ENCODE results near the gene RNU5B-1. TPM values are rescaled to one million over a fixed set of nuclear protein-coding genes. Genes with fewer than 3 reads are reported as not detected.
A peak's percentile ranks its signal among the peaks of the same experiment; 100 is the strongest.

Gene RNU5B-1
- total RNA-seq, 2 experiments from 2014 or later, result not detected

DNA sequence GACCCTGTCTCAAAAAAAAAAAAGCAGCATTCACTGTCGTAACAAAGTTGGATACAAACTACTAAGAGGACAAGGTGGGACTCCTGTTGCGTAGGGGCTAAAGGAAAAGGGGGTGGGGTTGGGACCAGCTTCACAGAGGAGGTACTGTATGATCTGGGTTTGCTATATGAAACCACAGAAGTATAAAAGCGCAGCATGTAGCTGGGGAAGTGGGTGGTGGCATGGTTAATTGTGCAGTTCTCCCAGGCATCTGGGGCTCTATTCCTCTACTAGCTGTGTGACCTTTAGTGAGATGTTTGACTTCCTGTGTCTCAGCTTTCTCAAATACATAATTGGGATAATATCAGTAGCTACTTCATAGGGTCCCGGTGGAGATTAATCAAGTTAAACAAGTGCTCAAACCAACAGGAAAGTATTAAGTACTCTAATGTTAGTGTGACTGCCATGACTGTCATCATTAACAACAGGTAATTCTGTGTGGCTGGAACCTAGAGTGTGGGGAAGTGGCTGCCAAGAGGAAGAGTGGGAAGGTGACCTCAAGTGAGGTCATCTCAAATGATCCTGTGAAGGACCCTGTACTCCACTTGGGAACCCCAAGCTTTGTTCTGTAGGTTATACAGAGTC is 29.3 kb upstream of the RNU5B-1 start:
- POLR2A ChIA-PET, result interaction anchor here (0.9 kb wide), 1 partner anchor 30 kb away, joined by 3 read pairs; the partner anchor contains the start of gene RNU5B-1
- DNase-seq, result no peak
- CTCF ChIA-PET, result interaction anchor here (1.3 kb wide), 1 partner anchor 11 kb away, joined by 4 read pairs; the partner anchor contains the start of gene PARP16
- no peaks in the 10 kb centered on the region for H3K27me3 Mint-ChIP-seq
- peak overlapping the region; percentile 10 for H3K27ac Mint-ChIP-seq
- intact Hi-C loops (cut with micrococcal nuclease), result no loop called here
- no peaks in the 10 kb centered on the region for H3K9me3 Mint-ChIP-seq
- H3K4me1 Mint-ChIP-seq (ENCODE audit: low read depth), result peaks cover 18% of the 10 kb centered on the region
- H3K4me3 Mint-ChIP-seq, result no peak overlapping the region
- peaks cover 5% of the 10 kb centered on the region for H3K36me3 Mint-ChIP-seq

DNA sequence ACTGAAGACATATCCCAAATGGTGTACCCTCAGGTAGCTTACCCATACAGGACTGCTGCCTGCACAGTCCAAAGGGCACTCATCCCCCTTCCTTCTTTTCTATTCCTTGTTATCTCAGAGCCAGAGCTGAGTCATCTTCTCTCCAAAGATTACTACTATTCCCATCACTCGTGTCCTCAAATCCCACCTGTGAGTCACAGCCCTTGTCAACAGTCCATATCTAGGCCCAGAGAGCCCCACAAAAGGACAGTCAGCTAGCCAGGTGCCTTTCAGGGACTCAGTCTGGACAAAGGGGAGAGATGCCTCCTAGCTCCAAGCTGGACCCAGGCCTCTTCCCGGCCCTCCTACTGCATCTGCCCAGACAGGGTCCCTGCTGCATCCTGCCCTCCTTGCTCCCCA is 28.8 kb upstream of the RNU5B-1 start:
- no peaks in the 10 kb centered on the region for H3K27me3 Mint-ChIP-seq
- CTCF ChIA-PET, result interaction anchor here (0.8 to 1.3 kb wide), 2 partner anchors 11 to 64 kb away, joined by 3 to 4 read pairs; partner anchors contain the start of gene PARP16
- no peak for DNase-seq
- peaks cover 18% of the 10 kb centered on the region for H3K4me1 Mint-ChIP-seq (ENCODE audit: low read depth)
- H3K4me3 Mint-ChIP-seq, result no peak overlapping the region
- intact Hi-C loops (cut with micrococcal nuclease), result no loop called here
- H3K27ac Mint-ChIP-seq, result no peak overlapping the region
- peaks cover 3% of the 10 kb centered on the region for H3K36me3 Mint-ChIP-seq
- no peaks in the 10 kb centered on the region for H3K9me3 Mint-ChIP-seq
- POLR2A ChIA-PET, result interaction anchor here (0.9 kb wide), 1 partner anchor 29 kb away, joined by 3 read pairs; the partner anchor contains the start of gene RNU5B-1

DNA sequence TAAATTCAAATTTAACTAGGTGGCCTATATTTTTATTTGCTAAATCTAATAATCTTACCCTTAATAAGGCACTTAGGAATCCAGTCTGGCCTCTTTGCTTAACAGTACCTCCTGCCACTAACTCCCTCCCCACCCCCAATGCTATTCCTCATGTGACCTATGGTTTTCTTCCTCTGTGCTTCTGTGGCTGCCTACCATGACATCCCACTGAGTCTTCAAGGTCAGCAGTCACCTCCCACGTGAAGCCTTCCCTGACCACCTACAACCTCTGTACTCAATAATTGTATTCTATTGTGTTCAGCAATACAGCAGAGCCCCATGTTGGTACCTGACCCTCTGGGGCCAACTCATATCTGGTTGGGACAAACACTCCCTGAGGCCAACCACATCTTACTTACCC is 27.5 kb upstream of the RNU5B-1 start:
- H3K9me3 Mint-ChIP-seq, result no peaks in the 10 kb centered on the region
- intact Hi-C loops (cut with micrococcal nuclease), result no loop called here
- no peak for DNase-seq
- H3K36me3 Mint-ChIP-seq, result peaks cover 3% of the 10 kb centered on the region
- ChIA-PET CTCF (interaction anchor here (0.9 kb wide), 1 partner anchor 21 kb away, joined by 3 read pairs; no protein-coding TSS in a partner anchor), POLR2A (no interaction called here)
- no peaks in the 10 kb centered on the region for H3K27me3 Mint-ChIP-seq
- peaks cover 20% of the 10 kb centered on the region for H3K4me1 Mint-ChIP-seq (ENCODE audit: low read depth)
- no peak overlapping the region for H3K4me3 Mint-ChIP-seq
- no peak overlapping the region for H3K27ac Mint-ChIP-seq

DNA sequence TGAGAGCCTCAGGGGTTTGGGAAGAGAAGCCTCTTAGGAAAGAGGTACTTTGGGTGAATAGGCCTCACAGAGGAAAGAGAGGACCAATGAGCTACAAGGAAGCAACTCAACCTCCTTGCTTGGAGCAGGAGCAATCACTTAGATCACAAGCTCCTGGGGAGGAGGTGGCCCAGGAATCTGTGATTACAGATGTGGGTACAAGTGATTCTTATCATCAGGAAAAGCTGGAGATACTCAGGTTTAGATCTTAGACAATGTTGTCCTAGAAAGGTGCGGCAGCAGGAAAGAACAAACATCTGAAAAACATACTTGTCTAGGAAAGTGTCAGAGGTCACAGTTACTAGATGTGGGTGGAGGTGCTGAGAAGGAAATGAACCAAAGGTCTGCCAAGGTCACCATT is 26.0 kb upstream of the RNU5B-1 start:
- Mint-ChIP-seq H3K4me3 (no peak overlapping the region), H3K27ac (no peak overlapping the region), H3K4me1 (ENCODE audit: low read depth) (peaks cover 31% of the 10 kb centered on the region), H3K27me3 (no peaks in the 10 kb centered on the region), H3K9me3 (no peaks in the 10 kb centered on the region), H3K36me3 (peaks cover 8% of the 10 kb centered on the region)
- intact Hi-C loops (cut with micrococcal nuclease), result no loop called here
- CTCF ChIA-PET, result interaction anchor here (1.1 kb wide), 1 partner anchor 40 kb away, joined by 4 read pairs; no protein-coding TSS in a partner anchor
- DNase-seq, result no peak
- POLR2A ChIA-PET, result interaction anchor here (0.9 to 2.1 kb wide), 2 partner anchors 26 to 33 kb away, joined by 3 to 8 read pairs; partner anchors contain the start of gene RNU5B-1

DNA sequence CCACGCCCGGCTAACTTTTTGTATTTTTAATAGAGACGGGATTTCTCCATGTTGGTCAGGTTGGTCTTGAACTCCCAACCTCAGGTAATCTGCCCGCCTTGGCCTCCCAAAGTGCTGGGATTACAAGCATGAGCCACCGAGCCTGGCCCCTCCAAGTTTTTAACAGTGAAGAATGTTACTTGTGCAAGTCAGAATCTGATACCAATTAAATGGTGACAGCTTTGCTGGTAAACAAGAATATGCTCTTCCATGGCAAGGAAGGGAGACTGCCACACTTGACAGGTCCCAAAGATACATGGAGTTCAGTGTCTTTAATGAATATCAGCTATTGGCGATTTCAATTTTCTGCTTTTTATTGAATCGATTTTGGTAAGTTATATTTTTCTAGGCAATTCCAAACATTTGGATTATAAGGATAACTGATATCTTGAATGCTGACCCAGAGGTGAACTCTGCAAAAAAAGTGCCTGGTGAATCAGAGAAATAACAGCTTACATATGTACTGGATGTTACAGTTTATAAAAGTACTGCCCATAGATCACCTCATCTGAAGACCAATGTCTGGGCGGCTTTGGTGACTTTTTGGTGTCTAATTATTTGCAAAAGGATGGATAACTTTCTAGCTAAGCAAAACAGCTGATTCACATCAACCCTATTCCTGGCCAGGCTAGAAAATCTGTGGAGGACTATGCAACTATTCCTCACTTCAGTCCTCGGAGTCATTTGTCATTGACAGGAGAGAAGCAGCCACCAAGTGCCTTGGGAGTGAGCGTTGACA is 19.0 kb upstream of the RNU5B-1 start:
- DNase-seq, result no peak
- POLR2A ChIA-PET, result interaction anchor here (0.7 to 3.7 kb wide), 7 partner anchors 11 to 296 kb away, joined by 3 to 68 read pairs (median 5); partner anchors contain the start of genes CLPX, PDCD7, RNU5A-1 and RNU5B-1
- Mint-ChIP-seq H3K4me3 (peak overlapping the region; percentile 83), H3K4me1 (ENCODE audit: low read depth) (peaks cover 35% of the 10 kb centered on the region), H3K27me3 (no peaks in the 10 kb centered on the region), H3K27ac (peak overlapping the region; percentile 77), H3K36me3 (peaks cover 5% of the 10 kb centered on the region), H3K9me3 (no peaks in the 10 kb centered on the region)
- CTCF ChIA-PET, result interaction anchor here (0.6 to 2.9 kb wide), 11 partner anchors 10 to 207 kb away, joined by 3 to 29 read pairs (median 6); partner anchors contain the start of genes CILP, CLPX and RNU5B-1
- intact Hi-C loops (cut with micrococcal nuclease), result loop anchor here (5.0 kb wide), 1 partner anchor 38 kb away; no protein-coding TSS in a partner anchor

DNA sequence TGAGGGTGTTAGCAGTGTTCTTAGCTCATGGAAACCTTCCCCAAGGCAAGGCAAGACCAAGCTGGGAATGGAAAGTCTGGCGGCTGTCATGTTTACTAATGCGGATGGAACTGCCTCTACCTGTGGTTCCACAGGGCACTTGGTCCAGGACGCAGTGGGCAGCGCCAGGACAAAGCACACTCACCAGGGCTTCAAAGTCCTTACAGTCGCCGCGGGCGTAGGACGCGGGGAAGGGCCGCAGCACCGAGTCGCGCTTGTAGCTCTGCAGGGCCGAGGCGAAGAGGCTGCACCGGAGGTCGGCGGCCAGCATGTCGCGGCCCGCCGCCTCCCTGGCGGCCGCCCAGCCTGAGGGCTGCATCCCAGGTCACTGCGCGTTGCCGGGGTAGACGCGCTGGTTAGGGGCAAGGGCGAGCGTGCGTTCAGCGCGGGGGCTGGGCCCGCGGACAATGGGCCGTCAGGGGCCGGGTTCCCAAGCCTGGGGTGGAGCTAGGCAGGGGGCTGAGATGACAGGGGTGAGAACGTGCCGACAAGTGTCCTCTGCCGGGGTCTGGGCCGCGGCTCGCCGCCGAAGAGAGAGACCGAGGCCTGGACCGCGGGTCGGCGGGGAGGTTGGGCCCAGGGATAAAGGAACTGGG is 18.3 kb upstream of the RNU5B-1 start:
- ChIA-PET CTCF (interaction anchor here (0.6 to 2.9 kb wide), 22 partner anchors 9 to 252 kb away, joined by 3 to 29 read pairs (median 4); partner anchors contain the start of genes CILP, CLPX, RNU5A-1 and RNU5B-1), POLR2A (interaction anchor here (0.7 to 3.7 kb wide), 9 partner anchors 10 to 297 kb away, joined by 3 to 68 read pairs (median 5); partner anchors contain the start of genes CLPX, PDCD7, RNU5A-1 and RNU5B-1)
- no peaks in the 10 kb centered on the region for H3K27me3 Mint-ChIP-seq
- H3K9me3 Mint-ChIP-seq, result no peaks in the 10 kb centered on the region
- DNase-seq, result peak; percentile 48
- peak overlapping the region; percentile 77 for H3K27ac Mint-ChIP-seq
- intact Hi-C loops (cut with micrococcal nuclease), result loop anchor here (5.0 kb wide), 1 partner anchor 39 kb away; no protein-coding TSS in a partner anchor
- peaks cover 5% of the 10 kb centered on the region for H3K36me3 Mint-ChIP-seq
- H3K4me3 Mint-ChIP-seq, result peak overlapping the region; percentile 83
- H3K4me1 Mint-ChIP-seq (ENCODE audit: low read depth), result peaks cover 35% of the 10 kb centered on the region

DNA sequence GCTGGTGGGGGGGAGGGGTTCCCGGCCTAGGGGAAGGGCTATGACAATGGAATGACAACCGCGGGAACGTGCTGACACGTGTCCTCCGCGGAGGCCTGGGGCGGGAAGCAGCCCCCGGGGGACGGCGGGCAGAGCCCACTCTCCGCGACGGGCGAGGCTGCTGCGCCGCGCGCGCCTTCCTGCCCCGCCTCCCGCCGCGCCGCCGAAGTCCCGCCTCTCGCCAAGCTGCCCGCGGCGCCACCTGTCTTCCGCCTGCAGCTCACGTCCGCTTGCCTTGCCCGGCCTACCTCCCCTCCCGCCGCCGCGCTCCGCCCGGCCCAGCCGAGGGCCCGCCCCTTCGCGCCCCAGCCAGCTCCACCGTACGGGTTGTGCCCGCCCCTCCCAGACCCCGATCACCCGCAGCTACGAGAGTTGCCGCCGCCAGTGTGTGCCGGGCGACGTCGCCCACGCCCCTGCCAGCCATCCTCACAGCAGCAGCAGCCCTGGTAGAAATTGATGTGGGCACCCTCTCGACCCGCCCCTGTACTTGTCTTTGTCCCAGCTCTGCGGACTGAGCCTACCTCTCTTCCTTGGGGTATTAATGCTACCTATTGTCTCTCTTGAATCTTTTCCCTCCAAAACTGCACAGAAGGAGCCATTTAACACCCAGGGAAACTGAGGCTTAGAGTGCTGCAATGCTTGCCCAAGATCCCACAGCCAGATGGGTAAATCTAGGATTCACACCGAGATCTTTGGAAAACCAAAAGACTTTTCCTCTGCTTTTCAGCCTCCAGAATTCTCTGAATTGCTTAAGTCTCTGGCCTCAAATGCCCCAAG is 17.6 kb upstream of the RNU5B-1 start, which contains the start of gene PARP16:
Gene PARP16 (minus strand): TSS at position 180 of the 816 bp plus-strand sequence. CDS start 457 bp downstream, outside the sequence.
- POLR2A ChIA-PET, result interaction anchor here (0.8 to 3.7 kb wide), 8 partner anchors 10 to 297 kb away, joined by 3 to 68 read pairs (median 5); partner anchors contain the start of genes CLPX, RNU5A-1, RNU5B-1 and SPG21
- Mint-ChIP-seq H3K9me3 (no peaks in the 10 kb centered on the region), H3K4me1 (ENCODE audit: low read depth) (peaks cover 34% of the 10 kb centered on the region), H3K27me3 (no peaks in the 10 kb centered on the region), H3K4me3 (peak within 1 kb of the TSS; percentile 83), H3K36me3 (peaks cover 5% of the 10 kb centered on the region), H3K27ac (peak within 1 kb of the TSS; percentile 77)
- intact Hi-C loops (cut with micrococcal nuclease), result loop anchor here (1.0 to 5.0 kb wide), 2 partner anchors 9 to 40 kb away; partner anchors contain the start of gene RNU5A-1
- CTCF ChIA-PET, result interaction anchor here (0.6 to 2.9 kb wide), 24 partner anchors 8 to 293 kb away, joined by 3 to 29 read pairs (median 4); partner anchors contain the start of genes CILP, CLPX, RNU5A-1 and RNU5B-1
- peak; percentile 95 for DNase-seq

DNA sequence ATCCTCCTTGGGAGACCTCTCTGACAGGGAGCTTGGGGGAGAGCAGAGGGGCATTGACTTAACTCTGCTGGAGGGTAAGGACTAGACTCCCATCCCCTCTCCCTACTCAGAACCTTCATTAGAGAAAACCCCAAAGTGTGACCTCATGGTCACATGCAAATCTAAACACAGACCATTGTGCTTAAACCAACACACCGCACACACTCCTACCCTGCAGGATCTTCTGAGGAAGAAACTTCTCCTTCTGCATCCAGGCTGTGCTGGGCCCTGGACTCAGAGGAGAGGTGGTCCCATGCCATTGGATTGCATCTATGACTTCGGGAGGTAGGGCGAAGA is 17.0 kb upstream of the RNU5B-1 start:
- H3K4me3 Mint-ChIP-seq, result peak overlapping the region; percentile 83
- no peaks in the 10 kb centered on the region for H3K27me3 Mint-ChIP-seq
- H3K36me3 Mint-ChIP-seq, result peaks cover 2% of the 10 kb centered on the region
- ChIA-PET POLR2A (interaction anchor here (0.9 to 3.7 kb wide), 4 partner anchors 9 to 102 kb away, joined by 3 to 68 read pairs (median 19); partner anchors contain the start of genes CLPX, RNU5A-1 and RNU5B-1), CTCF (interaction anchor here (0.6 to 2.9 kb wide), 13 partner anchors 10 to 293 kb away, joined by 3 to 29 read pairs (median 4); partner anchors contain the start of genes CILP, CLPX and RNU5B-1)
- intact Hi-C loops (cut with micrococcal nuclease), result loop anchor here (1.0 to 5.0 kb wide), 2 partner anchors 9 to 40 kb away; partner anchors contain the start of gene RNU5A-1
- H3K27ac Mint-ChIP-seq, result peak overlapping the region; percentile 77
- H3K4me1 Mint-ChIP-seq (ENCODE audit: low read depth), result peaks cover 29% of the 10 kb centered on the region
- H3K9me3 Mint-ChIP-seq, result no peaks in the 10 kb centered on the region
- DNase-seq, result no peak

DNA sequence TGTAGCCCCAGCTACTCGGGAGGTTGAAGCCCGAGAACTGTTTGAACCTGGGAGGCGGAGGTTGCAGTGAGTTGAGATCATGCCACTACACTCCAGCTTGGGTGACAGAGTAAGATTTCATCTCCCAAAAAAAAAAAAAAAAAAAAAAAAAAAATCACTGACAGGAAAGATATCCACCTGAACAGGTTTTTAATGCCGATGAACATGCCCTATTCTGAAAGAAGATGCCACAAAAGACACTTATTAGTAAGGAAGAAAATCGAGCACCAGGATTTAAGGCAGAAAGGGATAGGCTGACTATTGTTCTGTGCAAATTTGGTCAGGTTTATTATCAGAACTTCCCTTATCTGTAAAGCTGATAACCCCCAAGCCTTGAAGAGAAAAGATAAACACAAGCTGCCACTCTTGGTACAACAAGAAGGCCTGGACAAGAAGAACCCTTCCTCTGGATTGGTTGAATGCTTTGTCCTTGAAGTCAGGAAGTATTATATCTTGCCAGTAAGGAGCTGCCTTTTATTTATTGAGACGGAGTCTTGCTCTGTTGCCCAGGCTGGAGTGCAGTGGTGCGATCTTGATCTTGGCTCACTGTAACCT is 15.1 kb upstream of the RNU5B-1 start:
- POLR2A ChIA-PET, result no interaction called here
- intact Hi-C loops (cut with micrococcal nuclease), result loop anchor here (5.0 kb wide), 1 partner anchor 42 kb away; no protein-coding TSS in a partner anchor
- H3K4me1 Mint-ChIP-seq (ENCODE audit: low read depth), result peaks cover 22% of the 10 kb centered on the region

DNA sequence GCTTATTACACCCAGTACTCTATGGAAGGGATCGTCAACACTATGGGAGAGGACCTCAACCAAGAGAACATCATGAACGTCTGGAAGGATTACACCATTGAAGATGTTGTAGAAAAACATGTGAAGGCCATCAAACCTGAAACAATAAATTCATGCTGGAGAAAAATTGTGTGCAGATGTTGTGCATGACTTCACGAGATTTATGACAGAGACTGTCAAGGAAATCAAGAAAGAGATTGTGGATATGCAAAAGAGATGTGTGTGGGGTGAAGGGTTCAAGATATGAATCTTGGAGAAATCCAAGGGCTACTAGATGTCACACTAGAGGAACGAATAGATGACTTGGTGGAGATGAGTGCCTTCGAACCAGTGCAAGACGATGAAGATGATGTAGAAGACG is 14.2 kb upstream of the RNU5B-1 start:
- H3K27me3 Mint-ChIP-seq, result no peaks in the 10 kb centered on the region
- intact Hi-C loops (cut with micrococcal nuclease), result no loop called here
- no peak for DNase-seq
- H3K9me3 Mint-ChIP-seq, result no peaks in the 10 kb centered on the region
- no peak overlapping the region for H3K27ac Mint-ChIP-seq
- H3K4me3 Mint-ChIP-seq, result no peak overlapping the region
- H3K36me3 Mint-ChIP-seq, result no peaks in the 10 kb centered on the region
- CTCF ChIA-PET, result no interaction called here
- POLR2A ChIA-PET, result no interaction called here
- peaks cover 24% of the 10 kb centered on the region for H3K4me1 Mint-ChIP-seq (ENCODE audit: low read depth)

More for the DNA sequence above, 15.1 kb upstream of the RNU5B-1 start:
- H3K27ac Mint-ChIP-seq, result no peak overlapping the region
- no peak for DNase-seq
- no peaks in the 10 kb centered on the region for H3K9me3 Mint-ChIP-seq
- no peaks in the 10 kb centered on the region for H3K27me3 Mint-ChIP-seq
- no peak overlapping the region for H3K4me3 Mint-ChIP-seq
- CTCF ChIA-PET, result interaction anchor here (0.6 kb wide), 1 partner anchor 113 kb away, joined by 3 read pairs; no protein-coding TSS in a partner anchor
- no peaks in the 10 kb centered on the region for H3K36me3 Mint-ChIP-seq
